ENCODE measurements around the gene SAFB2. TPM values are rescaled to one million over a fixed set of nuclear protein-coding genes. Genes with fewer than 3 reads are reported as not detected.
A peak's percentile ranks its signal among the peaks of the same experiment; 100 is the strongest.

SAFB2 gene
- total RNA-seq, 4 donors from 2014 or later = 13.7 to 19.8 (median 18.4) TPM

- TF ChIP-seq, protein P1, sequence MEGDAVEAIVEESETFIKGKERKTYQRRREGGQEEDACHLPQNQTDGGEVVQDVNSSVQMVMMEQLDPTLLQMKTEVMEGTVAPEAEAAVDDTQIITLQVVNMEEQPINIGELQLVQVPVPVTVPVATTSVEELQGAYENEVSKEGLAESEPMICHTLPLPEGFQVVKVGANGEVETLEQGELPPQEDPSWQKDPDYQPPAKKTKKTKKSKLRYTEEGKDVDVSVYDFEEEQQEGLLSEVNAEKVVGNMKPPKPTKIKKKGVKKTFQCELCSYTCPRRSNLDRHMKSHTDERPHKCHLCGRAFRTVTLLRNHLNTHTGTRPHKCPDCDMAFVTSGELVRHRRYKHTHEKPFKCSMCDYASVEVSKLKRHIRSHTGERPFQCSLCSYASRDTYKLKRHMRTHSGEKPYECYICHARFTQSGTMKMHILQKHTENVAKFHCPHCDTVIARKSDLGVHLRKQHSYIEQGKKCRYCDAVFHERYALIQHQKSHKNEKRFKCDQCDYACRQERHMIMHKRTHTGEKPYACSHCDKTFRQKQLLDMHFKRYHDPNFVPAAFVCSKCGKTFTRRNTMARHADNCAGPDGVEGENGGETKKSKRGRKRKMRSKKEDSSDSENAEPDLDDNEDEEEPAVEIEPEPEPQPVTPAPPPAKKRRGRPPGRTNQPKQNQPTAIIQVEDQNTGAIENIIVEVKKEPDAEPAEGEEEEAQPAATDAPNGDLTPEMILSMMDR (IDR thresholded peaks at IDR 0.05 in 4 of 5, conservative IDR thresholded peaks at IDR 0.05 in 1 of 5) = no peak
- TF ChIP-seq POLR2A (IDR thresholded peaks at IDR 0.05) = no peak
- Histone ChIP-seq H3K4me1 (peaks cover 11 to 16% of the 10 kb centered on the region in 2 donors), H3K9me3 (no peaks in the 10 kb centered on the region), H3K36me3 (peaks cover 0 to 34% of the 10 kb centered on the region in 2 donors), H3K27me3 (no peaks in the 10 kb centered on the region), H3K4me3 (no peak overlapping the region), H3K27ac (no peak overlapping the region)
- ATAC-seq (no peak), DNase-seq (no peak)
- intact Hi-C loops (cut with DNase I; ENCODE audit: low total_unique reads) = no loop called here
- in situ Hi-C loops (cut with MboI; ENCODE audit: low sequenced_read_pairs in 4 of 4) = no loop called here
Measured at GRCh38 chr19:5642204-5642603, 19.6 kb upstream of the SAFB2 start.

GRCh38 chr19:5641171-5641570 lies 18.6 kb upstream of the SAFB2 start:
- ATAC-seq (no peak), DNase-seq (no peak)
- TF ChIP-seq POLR2A (IDR thresholded peaks at IDR 0.05) = no peak
- TF ChIP-seq, protein P1 (IDR thresholded peaks at IDR 0.05 in 4 of 5, conservative IDR thresholded peaks at IDR 0.05 in 1 of 5) = no peak
- H3K9me3 ChIP-seq = no peaks in the 10 kb centered on the region
- H3K27me3 ChIP-seq = no peaks in the 10 kb centered on the region
- intact Hi-C loops (cut with DNase I; ENCODE audit: low total_unique reads) = no loop called here
- no peak overlapping the region for H3K27ac ChIP-seq
- in situ Hi-C loops (cut with MboI; ENCODE audit: low sequenced_read_pairs in 4 of 4) = no loop called here
- peaks cover 11 to 16% of the 10 kb centered on the region in 2 donors for H3K4me1 ChIP-seq
- no peak overlapping the region for H3K4me3 ChIP-seq
- H3K36me3 ChIP-seq = peaks cover 0 to 24% of the 10 kb centered on the region in 2 donors

DNA sequence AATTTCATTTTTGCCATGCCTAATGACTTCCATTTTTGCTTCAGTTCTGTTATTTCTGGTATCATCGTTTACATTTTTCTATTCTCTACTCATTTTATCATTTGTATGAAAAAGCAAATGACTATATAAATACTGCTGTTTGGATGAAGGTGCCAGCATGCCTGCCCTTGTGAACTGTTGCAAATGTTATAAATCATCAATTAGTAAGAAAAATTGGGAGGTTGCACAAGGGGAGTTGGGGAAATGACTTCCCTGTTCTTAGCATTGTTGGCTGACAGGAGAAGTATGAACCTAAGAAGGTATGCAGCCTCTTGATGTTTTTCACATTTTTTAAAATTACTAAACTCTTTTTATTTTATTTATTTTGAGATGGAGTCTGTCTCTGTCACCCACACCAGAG lies 15.4 kb upstream of the SAFB2 start:
- TF ChIP-seq, protein P1 (IDR thresholded peaks at IDR 0.05 in 4 of 5, conservative IDR thresholded peaks at IDR 0.05 in 1 of 5) = no peak
- TF ChIP-seq POLR2A (IDR thresholded peaks at IDR 0.05) = no peak
- peaks cover 0 to 3% of the 10 kb centered on the region in 2 donors for H3K36me3 ChIP-seq
- ATAC-seq = no peak
- in situ Hi-C loops (cut with MboI; ENCODE audit: low sequenced_read_pairs in 4 of 4) = no loop called here
- no peaks in the 10 kb centered on the region for H3K9me3 ChIP-seq
- peaks cover 19 to 30% of the 10 kb centered on the region in 2 donors for H3K4me1 ChIP-seq
- no peak overlapping the region for H3K4me3 ChIP-seq
- no peak overlapping the region for H3K27ac ChIP-seq
- no peaks in the 10 kb centered on the region for H3K27me3 ChIP-seq
- intact Hi-C loops (cut with DNase I; ENCODE audit: low total_unique reads) = no loop called here
- no peak for DNase-seq

- Histone ChIP-seq H3K36me3 (no peaks in the 10 kb centered on the region), H3K9me3 (no peaks in the 10 kb centered on the region), H3K4me1 (peaks cover 44 to 48% of the 10 kb centered on the region in 2 donors), H3K4me3 (no peak overlapping the region), H3K27ac (no peak overlapping the region), H3K27me3 (no peaks in the 10 kb centered on the region)
- intact Hi-C loops (cut with DNase I; ENCODE audit: low total_unique reads) = no loop called here
- ATAC-seq (no peak), DNase-seq (no peak)
- in situ Hi-C loops (cut with MboI; ENCODE audit: low sequenced_read_pairs in 4 of 4) = no loop called here
- TF ChIP-seq, protein P1 (IDR thresholded peaks at IDR 0.05 in 4 of 5, conservative IDR thresholded peaks at IDR 0.05 in 1 of 5) = no peak
- TF ChIP-seq POLR2A (IDR thresholded peaks at IDR 0.05) = no peak
Measured at GRCh38 chr19:5635427-5635826, 12.9 kb upstream of the SAFB2 start.

GRCh38 chr19:5632657-5633056 lies 10.1 kb upstream of the SAFB2 start:
- no peaks in the 10 kb centered on the region for H3K9me3 ChIP-seq
- ATAC-seq = no peak
- peaks cover 59 to 67% of the 10 kb centered on the region in 2 donors for H3K4me1 ChIP-seq
- H3K27ac ChIP-seq = peak overlapping the region in 3 of 4 donors; percentile 7 to 38 (median 17)
- no peak overlapping the region for H3K4me3 ChIP-seq
- TF ChIP-seq, protein P1 (IDR thresholded peaks at IDR 0.05 in 4 of 5, conservative IDR thresholded peaks at IDR 0.05 in 1 of 5) = no peak
- no peak for TF ChIP-seq POLR2A (IDR thresholded peaks at IDR 0.05)
- peaks cover 0 to 7% of the 10 kb centered on the region in 2 donors for H3K36me3 ChIP-seq
- DNase-seq = no peak
- intact Hi-C loops (cut with DNase I; ENCODE audit: low total_unique reads) = no loop called here
- in situ Hi-C loops (cut with MboI; ENCODE audit: low sequenced_read_pairs in 4 of 4) = no loop called here
- H3K27me3 ChIP-seq = no peaks in the 10 kb centered on the region
